NCI-H1417 (cell line): ENCODE results near the gene PHF21B.
"Not testable (repeated sequence)": the region's sequence is repeated elsewhere in the genome, so short reads cannot be mapped to it uniquely, and the experiment has no call there.

Experiments used
- DNase-seq, 3 experiments: peaks; one replicate each; lab custom pipeline; 2025; lab: John Stamatoyannopoulos, UW

The PHF21B gene

DNA sequence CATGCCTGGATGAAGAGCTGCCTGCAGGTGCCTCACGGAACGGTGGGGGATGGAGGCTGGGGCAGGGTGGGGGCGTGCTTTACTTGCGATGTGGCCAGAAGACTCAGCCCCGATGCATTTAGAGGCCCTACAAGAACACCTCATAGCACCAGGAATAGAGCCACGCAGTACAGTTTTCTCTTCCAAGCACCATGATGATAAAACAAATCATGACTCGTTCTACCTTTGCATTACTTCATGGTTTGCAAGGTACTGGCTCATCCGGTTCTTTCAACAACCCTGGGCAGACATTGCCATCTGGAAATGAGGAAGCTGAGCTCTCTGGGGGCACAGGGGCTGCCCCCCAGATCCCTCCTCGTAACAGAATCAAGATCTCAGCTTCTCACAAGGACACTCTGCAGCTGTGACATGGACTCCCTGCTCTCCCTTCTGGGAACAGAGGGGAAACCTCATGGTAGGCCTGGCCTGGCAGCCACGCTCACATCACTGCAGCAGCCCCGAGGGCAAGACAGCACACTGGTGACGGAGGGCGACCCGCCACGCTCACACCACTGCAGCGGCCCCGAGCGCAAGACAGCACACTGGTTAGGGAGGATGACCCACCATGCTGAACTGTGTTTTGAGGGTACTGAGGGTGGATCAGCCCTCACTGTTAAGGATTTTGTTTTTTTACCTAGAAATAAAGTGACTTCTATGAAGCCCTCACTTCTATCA lies 46.9 kb downstream of the PHF21B start:
- DNase-seq, result no peak

DNA sequence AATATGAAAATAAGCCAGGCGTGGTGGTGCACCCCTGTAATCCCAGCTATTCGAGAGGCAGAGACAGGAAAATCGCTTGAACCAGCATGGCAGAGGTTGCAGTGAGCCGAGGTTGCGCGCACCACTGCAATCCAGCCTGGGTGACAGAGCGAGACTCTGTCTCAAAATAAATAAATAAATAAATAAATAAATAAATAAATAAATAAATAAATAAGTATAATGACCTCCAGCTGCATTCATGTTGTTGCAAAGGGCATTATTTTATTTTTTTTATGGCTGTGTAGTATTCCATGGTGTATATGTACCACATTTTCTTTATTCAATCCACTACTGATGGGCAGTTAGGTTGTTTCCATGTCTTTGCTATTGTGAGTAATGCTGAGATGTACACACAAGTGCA lies 48.1 kb downstream of the PHF21B start:
- DNase-seq, result not testable (repeated sequence)

DNA sequence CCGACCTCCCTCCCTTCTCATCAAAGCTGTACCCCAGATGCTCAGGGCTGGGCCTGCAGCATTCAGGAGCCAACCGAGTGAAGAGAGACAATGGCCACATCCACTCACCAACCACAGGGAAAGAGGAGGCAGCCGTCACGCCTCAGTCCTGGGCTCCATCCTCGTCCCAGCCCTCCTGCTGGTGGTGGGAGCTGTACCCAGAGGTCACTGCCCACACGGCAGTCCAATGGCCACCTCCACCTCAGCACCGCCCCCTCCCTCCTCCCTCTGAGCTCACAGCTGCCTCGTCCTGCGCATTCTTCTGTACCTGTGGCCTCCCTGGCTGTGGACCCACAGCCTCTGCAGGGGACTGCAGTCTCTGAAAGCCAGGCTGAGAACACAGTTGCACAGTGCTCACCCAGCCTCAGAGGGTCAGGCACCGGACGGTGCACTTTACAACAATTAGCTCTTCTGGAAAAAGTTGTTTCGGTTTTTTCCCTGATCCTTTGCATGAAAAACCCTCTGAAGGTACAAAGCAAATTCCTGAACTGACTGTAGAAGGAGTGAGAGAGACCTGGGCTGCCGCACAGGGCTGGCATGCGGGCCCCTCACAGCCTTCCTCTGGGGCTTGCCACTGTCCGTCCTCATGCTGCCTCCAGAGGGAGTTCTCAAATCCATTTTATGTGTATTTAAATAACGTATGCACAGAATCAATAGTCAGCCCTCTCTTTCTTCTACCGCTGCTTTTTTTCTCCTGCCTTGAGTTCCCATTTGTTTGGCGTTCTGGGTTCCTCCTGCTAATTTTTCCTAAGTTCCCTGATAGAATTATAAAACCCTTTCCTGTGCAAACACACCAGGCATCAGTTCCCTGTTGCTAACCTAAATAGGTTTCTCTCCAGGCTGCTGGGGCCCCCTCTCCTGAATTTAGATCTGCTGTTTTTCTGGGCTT lies 52.7 kb downstream of the PHF21B start:
- DNase-seq, result no peak

DNA sequence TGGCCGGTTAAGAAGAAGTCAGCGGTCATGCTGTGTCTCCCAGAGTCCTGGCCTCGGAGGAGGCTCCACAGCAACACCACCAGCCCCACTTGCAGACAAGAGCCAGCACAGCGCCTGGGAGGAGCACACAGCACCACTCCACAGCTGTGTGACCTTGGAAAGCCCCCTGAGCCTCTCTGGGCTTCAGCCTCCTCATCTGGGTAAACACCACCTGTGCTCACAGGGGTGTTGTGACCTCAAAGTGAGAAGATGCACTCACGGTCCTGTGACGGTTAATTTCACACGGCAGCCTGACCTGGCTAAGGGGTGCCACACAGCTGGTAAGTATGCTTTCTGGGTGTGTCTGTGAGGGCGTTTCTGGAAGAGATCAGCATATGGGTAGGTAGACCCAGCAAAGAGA lies 54.7 kb downstream of the PHF21B start:
- DNase-seq, result no peak

DNA sequence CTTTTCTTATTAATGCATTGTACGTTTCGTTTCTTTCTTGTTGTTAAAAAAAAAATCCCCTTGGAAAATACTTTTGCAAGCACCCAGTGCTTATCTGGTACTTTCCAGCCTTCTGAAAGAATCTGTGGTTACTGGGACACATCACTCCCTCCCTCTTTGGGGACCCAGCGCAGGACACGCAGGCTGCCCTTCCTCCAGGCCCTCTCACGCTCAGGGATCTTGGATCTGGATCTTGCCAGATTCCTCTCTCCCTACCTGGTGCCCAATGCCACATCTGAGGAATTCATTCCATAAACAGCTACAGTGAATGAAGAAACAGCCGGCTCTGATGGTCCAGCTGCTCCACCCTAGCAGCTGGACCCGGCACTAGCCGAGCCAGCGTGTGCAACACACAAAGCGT lies 55.7 kb downstream of the PHF21B start:
- no peak for DNase-seq

DNA sequence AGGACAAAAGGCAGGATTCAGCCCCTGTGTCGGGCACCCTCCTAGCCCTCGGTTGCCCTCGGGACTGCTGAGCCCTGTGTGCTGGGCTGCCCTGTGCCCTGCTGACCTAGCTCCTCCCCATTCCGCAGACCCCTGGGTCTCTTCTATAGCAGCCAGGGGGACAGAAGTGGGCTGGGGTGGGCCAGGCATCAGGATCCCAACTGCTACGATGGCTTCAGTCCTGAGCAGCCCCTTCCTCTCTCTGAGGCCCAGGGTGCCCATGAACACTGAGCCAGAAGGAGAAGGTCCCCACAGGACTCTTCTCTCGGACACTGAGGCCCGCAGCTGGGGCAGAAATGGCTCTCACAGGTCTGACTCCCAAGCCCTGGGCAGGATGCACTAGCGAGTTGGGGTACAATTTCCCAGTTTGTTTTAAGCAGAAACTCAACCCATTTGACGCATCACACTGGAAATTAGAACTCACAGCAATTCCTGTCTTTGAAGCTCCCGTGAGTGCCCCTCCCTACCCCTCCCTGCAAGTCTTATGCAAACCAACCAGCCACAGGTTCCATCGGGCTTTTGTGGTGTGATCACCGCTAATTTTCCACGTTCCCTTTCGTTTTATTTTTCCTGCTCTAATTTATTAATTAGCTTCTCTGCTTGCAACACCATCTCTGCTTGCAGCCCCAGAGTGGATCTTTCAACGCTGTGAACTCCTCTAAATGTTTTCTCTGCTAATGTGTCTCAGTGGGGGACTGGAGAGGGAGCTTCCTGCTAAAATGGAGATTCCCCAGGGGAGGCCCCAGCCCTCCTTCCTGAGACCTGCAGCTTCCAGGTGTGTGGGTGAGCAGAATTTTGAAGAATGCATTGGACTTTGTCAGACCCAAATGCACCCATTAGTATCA lies 56.7 kb downstream of the PHF21B start:
- DNase-seq, result peak in 2 of 3 experiments; percentile 11 to 57

DNA sequence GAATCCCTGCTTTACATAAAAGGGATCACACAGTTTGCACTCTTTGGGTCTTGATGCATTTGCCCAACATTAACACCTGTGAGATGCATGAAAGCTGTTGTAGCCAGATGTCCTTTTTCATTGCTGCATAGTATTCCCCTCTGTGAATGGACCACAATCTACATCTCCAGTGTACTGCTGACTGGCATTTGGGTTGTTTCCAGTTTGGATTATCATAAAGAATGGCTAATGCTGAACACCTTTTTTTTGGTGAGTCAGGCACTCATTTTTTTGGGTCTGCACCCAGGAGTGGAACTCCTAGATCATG lies 58.3 kb downstream of the PHF21B start:
- no peak for DNase-seq

DNA sequence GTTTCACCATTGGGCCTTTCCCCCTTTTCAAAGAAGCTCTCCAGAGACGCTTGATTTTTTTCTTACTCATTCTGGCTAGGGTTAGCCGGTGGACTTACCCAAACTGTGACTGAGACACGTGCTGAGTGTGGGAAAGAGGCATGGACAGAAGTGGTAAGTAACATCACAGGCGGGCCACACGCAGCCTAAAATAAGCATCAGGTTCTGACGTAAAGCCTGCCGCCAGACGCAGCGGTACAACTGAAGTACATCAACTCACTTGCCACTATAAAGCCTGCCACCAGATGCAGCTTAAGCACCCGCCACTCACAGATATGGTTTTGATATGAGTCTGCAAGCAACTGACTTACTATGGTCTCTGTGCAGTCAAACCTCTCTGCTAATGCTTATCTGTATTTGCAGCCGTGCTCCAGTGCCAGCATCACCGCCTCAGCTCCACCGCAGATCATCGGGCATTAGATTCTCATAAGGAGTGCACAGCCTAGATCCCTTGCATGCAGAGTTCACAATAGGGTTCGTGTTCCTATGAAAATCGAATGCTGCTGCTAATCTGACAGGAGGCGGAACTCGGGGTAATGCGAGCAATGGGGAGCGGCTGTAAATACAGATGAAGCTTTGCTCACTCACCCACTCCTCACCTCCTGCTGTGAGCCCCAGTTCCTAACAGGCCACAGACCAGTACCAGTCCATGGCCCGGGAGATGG lies 58.8 kb downstream of the PHF21B start:
- no peak for DNase-seq

DNA sequence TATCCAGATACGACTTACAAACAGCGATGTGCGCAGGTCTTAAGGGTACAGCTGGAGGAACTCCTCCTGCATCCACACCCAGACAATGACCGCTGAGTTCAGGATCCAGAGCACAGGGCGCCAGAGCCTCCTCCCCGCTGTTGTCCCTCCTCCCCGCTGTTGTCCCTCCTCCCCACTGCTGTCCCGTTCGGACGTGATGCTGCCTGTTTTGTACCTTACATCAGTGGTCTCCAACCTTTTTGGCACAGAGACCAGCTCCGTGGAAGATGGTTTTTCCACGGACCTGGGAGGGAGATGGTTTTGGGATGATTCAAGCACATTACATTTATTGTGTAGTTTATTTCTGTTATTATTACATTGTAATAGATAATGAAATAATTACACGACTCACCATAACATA lies 62.0 kb downstream of the PHF21B start:
- DNase-seq, result no peak

DNA sequence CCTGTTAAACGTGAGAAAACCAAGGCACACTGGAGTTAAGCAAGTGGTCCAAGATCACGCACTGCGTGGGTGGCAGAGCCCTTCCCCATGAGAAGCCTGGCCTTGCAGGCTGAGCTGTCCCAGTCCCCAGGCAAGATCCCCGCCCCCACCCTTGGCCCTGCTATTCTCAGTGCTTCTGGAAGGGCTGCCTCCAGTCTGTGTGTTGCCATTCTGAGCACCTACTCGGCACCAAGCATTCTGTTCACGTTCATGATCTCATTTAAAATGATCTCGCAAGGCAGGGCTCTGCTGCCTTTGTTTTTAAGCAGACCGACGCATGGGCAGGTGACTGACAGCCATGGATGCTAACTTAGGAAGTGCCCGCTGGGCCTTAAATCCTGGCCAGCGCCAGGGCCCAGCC lies 62.8 kb downstream of the PHF21B start:
- no peak for DNase-seq

DNA sequence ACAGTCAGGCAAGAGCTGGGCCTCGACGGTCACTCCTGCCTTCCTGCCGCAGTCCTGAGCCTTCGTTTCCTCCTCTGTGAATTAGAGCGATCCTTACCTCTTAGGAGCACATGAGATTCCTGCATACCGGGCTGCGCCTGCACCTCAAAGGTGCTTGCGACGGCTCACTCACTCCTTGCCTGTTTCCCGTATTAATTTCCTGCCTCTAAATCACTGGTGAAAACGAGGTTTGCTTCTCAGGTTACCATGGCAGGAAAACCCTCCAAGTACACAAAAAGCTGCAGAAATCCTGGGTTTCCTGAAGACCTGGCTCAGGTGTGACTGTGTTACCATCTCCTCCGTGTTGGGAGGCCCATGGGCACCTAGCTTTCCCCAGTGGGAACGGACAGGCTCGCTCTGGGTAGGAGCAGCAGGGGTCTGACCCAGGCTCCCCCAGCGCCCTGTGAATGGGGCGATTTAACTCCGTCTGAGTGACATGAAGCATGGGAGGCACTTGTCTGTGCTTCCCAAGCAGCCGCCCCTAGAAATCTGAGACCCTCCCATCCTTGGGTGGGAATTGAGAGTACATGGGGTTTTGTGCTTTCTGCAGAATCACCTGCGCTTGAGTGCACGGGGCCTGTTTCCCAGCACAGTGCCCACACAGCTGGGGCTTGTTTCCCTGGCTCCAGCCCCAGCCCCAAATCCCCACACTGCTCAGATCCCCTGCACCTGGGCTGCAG lies 64.8 kb downstream of the PHF21B start:
- no peak for DNase-seq

DNA sequence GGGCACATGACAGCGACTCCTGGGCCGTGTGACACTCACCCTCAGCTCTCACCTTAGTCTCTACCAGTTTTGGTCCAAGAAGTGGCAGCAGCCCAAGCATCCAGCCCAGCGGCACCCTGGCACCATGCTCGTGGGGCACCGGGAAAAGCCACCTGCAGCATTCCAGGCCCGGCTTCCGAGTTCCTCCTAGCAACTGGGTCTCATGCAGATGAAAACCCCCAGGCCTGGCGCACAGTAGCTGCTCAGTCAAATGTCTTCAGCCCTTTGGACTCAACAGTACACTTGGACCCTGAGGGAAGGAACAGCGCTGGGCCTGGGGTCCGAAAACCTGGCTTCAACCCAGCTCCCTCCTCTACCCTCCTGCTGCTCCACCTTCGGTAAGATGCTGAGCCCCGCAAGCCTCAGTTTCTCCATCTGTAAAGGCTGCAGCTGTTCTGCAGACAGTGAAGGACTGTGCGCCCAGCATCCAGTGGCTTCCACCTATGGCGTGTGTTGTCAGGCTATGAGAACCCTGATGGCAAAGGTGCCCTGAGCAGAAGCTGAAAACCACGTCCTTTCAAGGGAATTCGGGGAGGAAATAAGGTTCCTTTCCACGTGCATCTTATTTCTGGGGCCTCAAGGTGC lies 66.0 kb downstream of the PHF21B start:
- DNase-seq, result no peak

DNA sequence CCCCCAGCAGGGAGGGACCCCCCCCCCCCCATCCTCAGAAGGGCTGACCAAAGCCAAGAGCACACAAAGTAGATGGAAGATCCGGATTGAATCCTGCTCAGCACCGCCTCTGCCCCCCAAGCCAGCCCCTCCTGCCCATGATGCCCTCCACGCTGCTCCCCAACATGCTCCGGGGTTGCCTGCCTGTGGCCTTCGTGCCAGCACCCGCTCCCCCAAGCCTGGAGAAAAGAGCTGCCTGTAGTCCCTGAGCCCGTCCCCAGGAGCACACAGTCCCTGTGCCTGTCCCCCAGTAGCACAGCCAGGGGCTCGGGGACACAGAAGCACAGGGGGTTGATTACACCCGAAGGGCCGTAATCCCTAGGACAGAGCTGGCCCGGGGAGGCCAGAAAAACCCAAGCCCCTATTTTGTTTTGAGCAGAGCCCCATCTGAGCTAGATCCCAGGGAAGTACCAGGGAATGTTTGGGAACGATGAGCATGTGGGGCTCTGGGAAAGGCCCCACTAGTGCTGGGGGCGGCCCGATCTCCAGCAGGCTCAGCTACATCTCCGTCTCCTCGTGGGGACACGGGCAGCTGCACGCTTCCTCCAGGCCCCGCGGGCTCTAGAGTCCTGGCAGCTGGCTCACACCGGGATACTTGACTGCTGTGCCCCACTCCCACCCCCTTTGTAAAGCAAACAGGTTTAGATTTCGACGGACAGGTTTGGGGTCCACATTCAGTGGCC lies 66.7 kb downstream of the PHF21B start:
- no peak for DNase-seq

DNA sequence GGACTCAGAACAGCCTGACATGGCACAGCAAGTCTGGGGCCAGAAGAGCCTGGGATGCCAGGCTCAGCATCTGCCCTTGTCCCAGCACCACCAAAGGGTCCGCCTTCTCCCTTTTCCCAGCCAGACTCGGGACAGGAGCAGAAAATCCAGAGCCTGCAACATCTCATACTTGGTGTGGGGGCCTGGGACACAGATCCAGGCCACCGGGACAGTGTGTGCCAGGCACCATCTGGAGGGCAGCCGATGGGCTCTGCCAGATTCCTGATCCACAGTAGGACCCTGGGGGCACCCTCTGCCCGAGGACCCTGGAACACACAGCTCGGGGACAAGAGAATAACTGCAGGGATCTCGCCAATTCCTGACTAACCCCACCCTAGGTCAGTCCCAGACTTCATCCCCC lies 67.7 kb downstream of the PHF21B start:
- no peak for DNase-seq

DNA sequence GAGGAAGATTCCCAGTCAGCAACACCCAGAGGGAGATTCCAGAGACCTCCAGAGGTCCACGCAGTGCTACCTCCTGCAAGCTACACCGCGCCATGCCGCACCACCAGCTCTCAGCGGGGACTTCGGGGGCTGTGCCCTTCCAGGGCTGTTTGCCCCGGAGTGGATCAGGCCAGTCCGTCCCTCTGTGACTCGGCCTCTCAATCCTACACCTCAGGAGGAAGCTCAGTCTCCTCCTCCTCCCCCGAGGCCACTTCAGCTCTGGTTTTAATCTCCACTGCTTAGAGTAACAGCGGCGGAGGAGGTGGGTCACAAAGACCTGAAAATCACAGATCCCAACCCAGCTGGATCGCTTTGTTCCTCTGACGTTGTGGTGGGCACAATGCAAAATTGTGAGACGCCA lies 68.6 kb downstream of the PHF21B start:
- no peak for DNase-seq

DNA sequence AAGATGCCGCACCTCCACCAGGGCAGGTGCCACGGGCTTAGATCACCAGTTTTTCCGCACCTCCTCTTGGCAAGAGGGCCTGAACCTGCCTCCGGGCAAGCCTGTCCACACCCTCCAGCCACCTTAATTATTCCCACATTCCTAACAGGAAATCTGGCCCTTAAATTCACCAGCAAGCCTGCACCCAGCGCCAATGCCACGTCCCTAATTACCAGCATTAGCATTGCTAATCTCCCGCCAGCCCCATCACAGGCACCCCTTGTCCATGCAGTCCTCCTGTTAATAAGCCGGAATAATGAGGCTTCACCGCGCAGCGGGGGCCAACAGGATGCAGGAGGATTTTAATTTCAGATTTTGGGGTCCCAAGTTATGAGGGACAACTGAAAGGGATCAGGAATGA lies 69.7 kb downstream of the PHF21B start:
- DNase-seq, result no peak

DNA sequence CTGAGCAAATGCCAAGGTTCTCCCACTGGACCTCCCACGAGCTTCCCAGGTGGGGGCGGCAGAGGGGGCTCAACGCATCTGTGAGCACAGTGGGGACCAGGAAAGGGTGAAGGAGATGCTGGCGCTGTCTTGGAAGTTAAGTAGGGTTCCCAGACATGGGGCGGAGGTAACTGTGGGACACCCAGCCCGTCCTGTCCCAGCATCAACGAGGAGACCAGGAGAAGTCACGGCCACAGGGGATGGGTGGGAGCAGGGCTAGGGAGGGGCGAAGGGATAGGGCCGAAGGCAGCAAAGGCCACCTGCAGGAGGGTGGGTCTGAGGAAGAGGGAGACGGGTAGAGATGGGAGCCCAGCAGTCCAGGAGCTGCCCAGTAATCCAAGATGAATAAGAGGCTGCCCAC lies 70.4 kb downstream of the PHF21B start:
- no peak for DNase-seq

DNA sequence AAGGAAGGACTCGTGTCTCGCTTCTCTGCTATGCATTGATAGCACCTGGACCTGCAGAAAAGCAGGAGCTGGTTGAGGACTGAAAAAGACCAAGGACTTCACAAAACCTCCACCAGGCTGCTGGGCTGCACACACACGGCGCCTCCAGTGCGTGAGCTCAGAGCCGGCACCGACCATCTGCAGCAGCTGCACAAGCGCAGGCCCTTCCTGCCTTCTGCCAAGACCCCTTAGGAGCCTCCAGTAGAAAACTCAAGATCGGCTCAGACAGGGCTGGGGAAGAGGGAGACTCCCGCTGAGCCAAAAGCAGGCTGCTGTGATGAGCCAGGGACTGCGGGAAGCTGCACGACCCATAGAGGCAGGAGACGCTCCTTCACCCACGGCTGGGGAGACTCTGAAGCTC lies 70.9 kb downstream of the PHF21B start:
- no peak for DNase-seq

DNA sequence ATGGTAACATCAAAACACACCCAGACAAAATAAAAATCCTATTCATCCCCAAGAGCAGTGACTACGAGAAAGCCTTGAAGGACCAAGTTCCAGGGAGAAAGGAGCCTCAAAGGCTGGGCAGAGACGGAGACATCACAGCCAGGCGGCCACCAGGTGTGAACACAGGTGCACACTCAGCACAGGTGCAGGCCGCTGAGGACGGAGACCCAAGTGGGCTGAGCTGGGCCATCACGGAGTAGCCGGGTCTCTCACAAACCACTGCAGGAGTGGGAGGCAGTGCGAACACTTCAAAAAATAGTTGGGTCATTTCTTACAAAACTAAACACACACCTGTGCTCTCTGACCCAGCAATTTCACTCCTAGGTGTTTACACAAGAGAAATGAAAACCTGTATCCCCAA lies 72.6 kb downstream of the PHF21B start:
- no peak for DNase-seq

DNA sequence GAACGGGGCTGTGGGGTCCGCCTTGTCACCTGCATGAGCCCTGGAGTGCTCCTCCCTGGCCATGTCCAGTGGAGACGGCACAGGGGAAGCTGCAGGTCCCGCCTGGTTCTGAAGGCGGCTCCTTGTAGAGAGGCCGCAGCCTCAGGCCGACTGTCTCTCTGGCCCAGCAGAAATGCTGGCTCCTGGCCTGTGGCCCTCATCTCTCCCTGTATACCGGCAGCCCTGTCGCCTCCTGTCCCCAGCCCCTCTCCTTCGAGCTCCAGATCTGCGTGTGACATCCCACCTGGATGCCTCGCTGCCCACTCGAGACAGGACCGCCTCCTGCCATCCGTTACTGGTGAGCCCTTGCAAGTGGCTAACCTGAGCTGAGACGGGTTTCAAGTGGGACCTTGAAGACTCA lies 73.6 kb downstream of the PHF21B start:
- DNase-seq, result no peak
